ENCODE measurements around the gene KIF16B.
A peak's percentile ranks its signal among the peaks of the same experiment; 100 is the strongest.

Gene KIF16B, protein sequence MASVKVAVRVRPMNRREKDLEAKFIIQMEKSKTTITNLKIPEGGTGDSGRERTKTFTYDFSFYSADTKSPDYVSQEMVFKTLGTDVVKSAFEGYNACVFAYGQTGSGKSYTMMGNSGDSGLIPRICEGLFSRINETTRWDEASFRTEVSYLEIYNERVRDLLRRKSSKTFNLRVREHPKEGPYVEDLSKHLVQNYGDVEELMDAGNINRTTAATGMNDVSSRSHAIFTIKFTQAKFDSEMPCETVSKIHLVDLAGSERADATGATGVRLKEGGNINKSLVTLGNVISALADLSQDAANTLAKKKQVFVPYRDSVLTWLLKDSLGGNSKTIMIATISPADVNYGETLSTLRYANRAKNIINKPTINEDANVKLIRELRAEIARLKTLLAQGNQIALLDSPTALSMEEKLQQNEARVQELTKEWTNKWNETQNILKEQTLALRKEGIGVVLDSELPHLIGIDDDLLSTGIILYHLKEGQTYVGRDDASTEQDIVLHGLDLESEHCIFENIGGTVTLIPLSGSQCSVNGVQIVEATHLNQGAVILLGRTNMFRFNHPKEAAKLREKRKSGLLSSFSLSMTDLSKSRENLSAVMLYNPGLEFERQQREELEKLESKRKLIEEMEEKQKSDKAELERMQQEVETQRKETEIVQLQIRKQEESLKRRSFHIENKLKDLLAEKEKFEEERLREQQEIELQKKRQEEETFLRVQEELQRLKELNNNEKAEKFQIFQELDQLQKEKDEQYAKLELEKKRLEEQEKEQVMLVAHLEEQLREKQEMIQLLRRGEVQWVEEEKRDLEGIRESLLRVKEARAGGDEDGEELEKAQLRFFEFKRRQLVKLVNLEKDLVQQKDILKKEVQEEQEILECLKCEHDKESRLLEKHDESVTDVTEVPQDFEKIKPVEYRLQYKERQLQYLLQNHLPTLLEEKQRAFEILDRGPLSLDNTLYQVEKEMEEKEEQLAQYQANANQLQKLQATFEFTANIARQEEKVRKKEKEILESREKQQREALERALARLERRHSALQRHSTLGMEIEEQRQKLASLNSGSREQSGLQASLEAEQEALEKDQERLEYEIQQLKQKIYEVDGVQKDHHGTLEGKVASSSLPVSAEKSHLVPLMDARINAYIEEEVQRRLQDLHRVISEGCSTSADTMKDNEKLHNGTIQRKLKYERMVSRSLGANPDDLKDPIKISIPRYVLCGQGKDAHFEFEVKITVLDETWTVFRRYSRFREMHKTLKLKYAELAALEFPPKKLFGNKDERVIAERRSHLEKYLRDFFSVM (N-terminal part only)

DNA sequence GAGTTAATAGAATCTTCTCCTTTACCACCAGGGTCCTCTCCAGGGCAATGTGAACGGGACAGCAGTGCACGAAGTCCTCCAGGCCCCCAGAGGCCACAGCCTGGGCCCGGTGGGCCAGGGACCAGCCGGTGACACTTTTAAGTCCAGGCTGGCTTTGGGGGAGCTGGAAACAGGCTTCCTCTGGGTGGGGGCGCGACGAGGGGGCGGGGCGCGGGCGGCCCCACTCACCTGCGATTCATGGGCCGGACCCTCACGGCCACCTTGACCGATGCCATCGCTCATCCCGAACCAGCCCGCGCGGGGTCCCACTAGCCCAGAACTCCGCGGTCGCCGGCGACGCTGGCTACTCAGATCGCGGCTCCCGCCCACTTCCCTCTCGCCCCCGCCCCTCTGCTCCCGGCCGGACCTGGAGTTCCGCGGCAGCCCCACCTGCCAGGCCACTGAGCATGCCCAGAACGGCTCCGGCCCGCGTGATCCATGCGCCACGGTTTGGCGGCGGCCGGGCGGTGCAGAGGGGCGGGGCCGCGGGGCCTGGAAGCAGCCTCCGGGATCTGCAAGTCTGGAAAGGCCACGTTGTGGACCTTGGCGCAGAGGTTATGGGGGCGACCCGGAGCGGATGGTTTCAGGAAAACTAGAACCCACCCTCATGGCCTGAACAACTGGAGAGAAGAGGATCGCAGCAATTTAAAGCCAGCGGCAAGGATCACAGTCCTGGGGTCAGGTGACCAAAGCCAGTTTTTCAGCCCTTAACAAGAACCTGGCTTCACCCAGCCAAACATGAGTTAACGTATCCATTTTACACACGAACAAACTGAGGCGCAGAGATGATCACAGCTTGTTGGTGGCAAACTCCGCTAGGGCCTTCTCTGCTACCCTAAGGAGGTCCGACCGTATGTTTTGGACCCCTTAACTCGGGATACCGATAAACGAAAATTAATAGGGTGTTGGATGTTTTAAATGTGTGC, at the start of gene KIF16B:
TSS of gene KIF16B (minus strand) at position 448 of the 965 bp plus-strand sequence. CDS start at position 275, 173 bp downstream.
- Histone ChIP-seq H3K27ac (peak within 1 kb of the TSS; percentile 72 to 78), H3K4me3 (peak within 1 kb of the TSS; percentile 72)
- TF ChIP-seq, protein P1, sequence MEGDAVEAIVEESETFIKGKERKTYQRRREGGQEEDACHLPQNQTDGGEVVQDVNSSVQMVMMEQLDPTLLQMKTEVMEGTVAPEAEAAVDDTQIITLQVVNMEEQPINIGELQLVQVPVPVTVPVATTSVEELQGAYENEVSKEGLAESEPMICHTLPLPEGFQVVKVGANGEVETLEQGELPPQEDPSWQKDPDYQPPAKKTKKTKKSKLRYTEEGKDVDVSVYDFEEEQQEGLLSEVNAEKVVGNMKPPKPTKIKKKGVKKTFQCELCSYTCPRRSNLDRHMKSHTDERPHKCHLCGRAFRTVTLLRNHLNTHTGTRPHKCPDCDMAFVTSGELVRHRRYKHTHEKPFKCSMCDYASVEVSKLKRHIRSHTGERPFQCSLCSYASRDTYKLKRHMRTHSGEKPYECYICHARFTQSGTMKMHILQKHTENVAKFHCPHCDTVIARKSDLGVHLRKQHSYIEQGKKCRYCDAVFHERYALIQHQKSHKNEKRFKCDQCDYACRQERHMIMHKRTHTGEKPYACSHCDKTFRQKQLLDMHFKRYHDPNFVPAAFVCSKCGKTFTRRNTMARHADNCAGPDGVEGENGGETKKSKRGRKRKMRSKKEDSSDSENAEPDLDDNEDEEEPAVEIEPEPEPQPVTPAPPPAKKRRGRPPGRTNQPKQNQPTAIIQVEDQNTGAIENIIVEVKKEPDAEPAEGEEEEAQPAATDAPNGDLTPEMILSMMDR (IDR thresholded peaks at IDR 0.05): no peak
- peak; percentile 95 for DNase-seq (ENCODE audit: low spot score)

DNA sequence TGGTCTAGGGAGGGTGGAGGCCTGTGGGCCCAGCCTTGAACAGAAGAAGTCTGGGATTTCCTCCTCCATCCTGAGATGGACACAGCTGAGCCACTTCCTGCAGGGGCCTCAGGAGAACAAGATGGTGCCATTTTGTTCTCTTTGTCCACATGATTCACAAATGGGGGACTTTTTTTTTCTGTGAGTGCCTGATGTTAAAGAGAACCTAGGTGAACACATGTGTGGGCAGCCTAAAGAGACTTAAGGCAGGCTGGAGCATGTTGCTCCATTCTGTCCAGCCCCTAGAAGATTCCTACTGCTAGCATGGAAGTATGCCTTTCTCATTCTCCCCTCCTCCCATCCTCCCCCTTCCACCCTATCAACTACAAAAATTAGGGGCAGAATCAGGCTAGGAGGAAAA, 49.3 kb upstream of the KIF16B start:
- TF ChIP-seq, protein P1 (IDR thresholded peaks at IDR 0.05): no peak
- Histone ChIP-seq H3K4me3 (no peak overlapping the region), H3K27ac (no peak overlapping the region)
- no peak for DNase-seq (ENCODE audit: low spot score)

- no peak overlapping the region for H3K27ac ChIP-seq
- no peak overlapping the region for H3K4me3 ChIP-seq
- TF ChIP-seq, protein P1 (IDR thresholded peaks at IDR 0.05): no peak
- DNase-seq (ENCODE audit: low spot score): no peak
Observed at GRCh38 chr20:16621435-16622141, 48.3 kb upstream of the KIF16B start.

DNA sequence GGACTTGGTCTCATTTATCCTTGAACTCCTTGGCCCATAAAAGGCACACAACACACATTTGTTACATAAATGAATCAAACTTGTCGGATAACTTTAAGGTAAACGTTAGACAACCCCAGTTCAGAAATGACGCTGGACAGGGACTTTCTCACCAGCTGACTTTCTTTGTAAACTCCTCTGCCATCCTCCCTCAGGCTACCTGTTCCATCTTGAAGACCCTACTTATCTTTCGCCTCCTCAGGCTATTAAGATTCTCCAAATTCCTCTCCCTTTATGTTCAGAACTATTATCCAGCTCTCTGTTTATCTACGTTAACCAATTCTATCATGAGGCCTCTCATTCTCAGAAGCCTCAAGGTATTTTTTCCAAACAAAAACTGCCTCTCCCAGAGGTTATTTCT, 47.7 kb upstream of the KIF16B start:
- TF ChIP-seq, protein P1 (IDR thresholded peaks at IDR 0.05): no peak
- Histone ChIP-seq H3K4me3 (no peak overlapping the region), H3K27ac (no peak overlapping the region)
- no peak for DNase-seq (ENCODE audit: low spot score)

DNA sequence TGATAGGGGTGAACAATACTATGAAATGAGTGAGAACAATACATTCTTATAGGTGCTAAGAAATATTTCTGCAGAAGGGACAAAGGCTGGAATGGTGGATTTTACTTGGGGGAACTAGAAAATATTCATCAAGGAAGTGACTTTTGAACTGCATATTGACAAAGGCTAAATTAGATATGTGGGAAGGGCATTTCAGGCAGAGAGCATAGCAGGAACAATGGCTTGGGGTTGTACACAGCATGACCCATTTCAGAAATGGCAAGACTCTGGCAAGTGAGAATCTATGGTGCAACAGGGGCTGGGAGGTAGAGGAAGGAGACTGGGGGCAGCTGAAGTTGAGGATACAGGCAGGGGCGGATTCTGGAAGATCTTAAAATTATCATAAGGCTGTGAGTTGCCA, 46.7 kb upstream of the KIF16B start:
- no peak overlapping the region for H3K27ac ChIP-seq
- no peak for DNase-seq (ENCODE audit: low spot score)
- no peak overlapping the region for H3K4me3 ChIP-seq
- TF ChIP-seq, protein P1 (IDR thresholded peaks at IDR 0.05): no peak

Measured in coronary artery (tissue), 2 donors.